HG03175 (cell line): Measurements from ENCODE around the gene CACNB4.
A peak's percentile ranks its signal among the peaks of the same experiment; 100 is the strongest.
"Not testable (repeated sequence)": the region's sequence is repeated elsewhere in the genome, so short reads cannot be mapped to it uniquely, and the experiment has no call there.

Source experiments
- ATAC-seq: cut with Tn5 transposase; IDR thresholded peaks from one replicate; pipeline ENCODE4 v1.9.1; 2021; ENCODE audit warnings: mild to moderate bottlenecking, moderate library complexity; ENCODE audit not compliant: unreplicated experiment

Gene CACNB4

DNA sequence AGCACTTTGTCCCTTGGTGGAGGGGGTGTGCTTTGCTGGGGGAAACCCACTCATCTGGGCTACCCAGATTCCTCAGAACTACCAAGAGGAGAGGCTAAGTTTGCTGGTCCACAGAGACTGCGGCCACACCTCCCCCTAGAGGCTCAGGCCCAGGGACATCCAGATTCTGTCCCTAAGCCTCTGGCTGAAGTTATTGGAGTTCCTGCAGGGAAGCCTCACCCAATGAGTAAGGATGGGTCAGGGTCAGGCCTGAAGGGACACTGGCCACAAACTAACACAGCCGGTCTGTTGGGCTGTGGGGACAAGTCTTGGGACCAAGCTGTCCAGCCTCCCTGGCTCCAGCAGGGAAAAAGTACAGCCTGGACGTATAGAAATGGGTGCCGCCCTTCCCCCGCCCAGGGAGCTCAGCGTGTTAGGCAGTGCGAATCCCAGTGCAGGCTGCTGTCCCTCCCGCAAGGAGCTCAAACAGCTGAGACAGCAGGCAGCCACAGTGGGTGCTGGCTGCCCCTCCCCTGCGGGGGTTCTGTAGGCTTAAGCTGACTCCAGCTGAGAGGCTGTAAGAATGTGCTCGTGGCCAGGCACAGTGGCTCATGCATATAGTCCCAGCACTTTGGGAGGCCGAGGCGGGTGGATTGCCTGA lies 183.7 kb downstream of the CACNB4 start:
- ATAC-seq, result no peak

DNA sequence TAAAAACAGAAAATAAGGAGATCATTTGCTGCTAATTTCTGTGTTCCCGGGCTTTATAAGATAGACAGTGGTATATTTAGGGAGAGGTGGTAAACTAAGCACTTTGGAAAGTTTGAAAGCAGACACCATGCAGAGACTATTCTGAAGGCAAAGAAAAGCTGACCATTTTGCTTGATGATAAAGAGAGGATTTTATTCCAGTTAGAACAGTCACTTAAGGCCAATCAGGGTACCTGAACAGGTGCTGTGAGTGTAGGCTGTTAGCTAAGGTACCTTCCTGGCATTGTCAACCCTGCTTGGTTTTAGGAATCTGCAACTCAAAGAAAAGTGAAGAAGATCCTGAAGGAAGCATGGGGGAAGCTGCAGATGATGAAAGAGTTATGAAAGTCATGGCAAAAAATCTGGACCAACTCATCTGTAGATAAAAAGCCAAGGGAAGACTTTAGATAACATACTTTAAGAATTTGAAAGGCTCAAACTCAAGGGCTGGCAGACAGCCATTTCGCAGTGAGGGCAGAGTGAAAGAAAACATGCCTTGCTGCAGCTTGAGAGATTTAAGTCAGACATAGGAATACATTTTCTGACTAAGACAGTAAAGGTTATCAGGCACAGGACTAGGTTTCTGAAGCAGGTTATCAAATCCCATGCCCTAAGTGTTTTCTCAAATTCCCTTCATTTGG lies 190.5 kb downstream of the CACNB4 start:
- no peak for ATAC-seq

DNA sequence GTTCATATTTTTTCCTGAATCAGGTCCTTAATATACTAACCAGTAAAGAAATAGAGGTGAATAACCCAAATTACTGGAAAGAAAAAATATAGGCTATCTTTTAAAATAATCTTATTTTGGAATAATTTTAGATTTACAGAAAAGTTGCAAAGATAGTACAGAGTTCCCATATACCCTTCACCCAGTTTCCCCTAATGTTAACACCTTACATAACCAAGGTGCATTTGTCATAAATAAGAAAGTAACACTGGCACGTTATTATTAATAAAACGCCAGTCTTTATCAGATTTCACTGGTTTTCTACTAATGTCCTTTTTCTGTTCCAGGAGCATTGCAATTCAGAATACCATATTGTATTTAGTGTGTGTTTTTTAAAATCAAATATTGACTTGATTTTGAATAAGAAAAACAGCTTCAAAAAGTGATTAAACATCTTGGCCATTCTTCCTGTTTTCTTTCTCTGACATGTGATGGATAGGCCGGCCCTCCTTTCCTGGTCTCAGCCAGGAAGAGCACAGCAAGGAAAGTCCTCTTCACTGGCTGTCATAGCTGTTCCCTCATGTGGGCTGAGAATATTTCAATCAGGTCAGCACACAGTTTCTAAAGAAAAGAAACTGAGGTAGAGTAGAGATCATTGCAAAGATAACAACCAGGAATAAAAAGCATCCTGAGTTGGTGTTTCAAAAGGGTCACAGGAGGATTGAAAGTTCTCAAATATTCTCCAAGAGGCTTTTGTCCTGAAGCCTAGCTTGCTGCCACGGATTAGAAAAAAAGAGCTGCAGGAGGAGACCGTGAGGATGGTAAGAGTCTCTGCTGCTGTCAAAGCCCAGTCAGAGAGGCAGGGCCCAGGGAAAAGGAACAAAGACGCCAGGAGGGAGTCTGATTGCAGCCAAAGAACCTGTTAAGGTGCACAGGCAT lies 191.3 kb downstream of the CACNB4 start:
- no peak for ATAC-seq

DNA sequence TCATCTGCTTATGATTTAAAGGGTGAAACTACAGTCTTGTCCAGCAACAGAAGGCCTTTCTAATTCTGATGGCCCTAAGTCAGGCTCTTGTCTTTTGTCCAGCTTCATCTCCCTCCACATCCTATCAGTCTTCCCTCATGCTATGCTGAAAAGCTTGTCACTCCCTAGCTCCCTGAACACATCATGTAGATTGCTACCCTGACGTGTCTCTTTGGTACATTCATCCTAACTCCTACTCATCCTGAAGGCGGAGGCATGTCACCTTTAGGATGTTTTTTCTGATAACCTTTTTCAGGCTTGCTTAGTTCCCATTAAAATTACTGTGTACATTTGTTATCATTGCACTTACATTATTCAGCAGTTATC lies 192.2 kb downstream of the CACNB4 start:
- peak; percentile 12 for ATAC-seq

DNA sequence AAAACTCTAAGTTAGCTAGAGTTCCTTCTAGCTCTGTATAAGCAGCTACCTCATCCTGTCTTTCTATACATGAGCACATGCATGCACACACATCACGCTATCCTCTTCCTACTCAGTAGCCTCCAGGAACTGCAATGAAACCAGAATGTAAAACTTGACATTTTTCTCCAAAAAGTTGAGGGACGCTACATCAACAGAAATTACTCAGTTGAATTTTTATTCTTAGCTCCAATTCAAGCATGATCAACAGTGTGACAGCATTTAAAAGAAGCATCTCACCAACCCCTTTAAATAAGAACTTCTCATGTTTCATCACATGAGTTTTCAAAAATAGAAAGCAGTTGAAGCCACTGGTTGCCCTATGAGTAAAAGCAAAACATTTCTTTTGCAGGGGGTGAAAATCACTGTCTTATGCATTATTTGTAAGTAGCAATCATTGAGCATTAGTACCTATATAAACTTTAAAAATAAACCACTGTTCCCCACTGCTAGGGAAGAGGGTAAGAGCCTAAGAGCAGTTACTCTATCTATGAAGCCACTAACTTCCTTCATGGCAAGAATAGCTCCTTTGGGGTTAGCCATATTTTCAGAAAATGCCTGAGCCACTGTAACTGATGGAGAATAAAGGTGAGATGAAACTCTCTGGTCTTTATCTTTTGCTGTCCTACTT lies 192.7 kb downstream of the CACNB4 start:
- peak; percentile 70 for ATAC-seq

DNA sequence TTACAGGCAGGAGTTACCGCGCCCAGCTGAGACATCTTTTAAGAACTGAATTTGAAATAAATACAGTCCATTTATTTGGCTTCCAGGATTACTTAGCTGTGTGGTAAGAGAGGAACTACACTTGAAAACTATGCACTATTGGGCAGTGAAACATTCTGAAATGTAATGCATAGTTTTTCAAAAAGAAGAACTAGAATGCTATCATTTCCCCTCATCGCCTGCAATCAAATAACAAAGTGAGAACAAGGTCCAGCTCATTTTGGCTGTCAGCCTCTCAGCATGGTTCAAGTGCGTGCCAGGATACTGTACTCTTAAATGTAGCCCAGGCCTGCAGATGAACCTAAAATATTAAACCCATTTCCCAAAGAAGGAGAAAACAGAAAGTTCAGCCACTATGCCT lies 194.0 kb downstream of the CACNB4 start:
- ATAC-seq, result no peak

DNA sequence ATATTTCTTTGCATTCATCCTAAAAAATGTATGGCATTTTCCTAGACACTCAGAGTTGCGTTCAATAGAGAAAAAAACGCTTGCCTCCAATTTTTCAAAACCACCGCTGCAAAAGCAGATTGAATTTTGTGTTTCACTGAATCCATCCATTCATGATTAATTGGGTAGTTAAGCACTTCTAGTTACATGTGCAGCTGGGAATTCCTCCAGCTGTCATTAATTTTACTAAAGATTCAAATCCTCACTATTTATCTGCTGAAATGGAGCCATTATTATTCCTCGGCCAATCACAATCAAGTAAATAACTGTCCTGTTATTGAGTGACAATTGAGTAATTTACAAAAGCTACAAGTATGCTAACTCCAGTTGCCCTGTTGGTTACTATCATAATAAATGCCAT lies 194.8 kb downstream of the CACNB4 start:
- no peak for ATAC-seq

DNA sequence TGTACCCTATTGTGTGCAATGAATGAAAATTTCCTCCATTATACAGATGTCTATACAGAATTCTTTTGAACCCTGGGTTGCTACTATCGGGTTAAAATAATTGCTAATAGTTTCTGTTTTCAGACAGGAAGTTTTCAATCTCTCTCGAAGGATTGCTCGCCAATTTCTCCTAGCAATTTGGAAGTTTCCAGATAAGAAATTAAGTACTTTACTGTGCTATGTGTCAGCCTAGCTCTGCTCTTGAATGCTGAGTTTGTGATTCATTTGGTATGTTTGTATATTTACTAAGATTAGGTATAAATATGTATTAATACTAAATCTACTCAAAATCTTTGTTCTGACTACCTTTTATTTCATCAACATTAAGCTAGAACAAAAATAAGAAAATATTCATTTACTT lies 196.0 kb downstream of the CACNB4 start:
- no peak for ATAC-seq

DNA sequence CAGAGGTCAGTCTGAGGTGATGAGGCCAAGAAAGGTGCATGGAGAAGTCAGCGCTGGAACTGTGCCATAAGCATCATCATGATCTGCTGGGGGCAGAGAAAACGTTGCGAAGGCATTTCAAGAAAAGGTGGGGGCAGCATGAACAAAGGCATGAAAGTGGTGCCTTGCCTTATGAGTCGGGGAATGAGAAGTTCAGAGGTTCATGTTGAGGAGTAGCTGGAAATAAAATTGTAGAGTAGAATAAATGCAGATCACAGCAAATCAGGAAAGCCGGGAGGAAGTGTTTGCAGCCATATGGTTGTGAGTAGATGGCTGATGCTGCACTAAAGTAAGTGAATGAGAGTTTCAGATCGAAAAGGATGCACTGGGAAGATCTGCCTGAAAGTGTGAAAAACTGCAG lies 198.5 kb downstream of the CACNB4 start:
- no peak for ATAC-seq

DNA sequence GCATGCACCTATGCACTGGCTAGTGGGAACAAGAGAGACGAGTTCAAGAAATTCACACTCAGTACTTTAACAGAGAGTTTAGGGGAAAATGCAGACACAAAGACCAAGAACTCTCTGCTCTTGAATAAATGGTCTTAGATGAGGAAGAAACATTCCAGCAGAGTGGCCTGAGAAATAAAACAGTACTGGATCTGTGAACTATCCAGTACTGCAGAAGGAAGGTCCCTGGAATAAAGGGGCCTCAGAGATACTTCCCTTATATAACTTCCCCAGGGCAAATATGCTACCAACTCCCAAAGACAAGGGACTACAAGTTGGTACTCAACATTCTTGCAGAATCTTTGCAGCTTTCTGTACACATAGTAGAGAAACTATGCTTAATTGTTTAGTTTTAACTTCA lies 199.7 kb downstream of the CACNB4 start:
- no peak for ATAC-seq

DNA sequence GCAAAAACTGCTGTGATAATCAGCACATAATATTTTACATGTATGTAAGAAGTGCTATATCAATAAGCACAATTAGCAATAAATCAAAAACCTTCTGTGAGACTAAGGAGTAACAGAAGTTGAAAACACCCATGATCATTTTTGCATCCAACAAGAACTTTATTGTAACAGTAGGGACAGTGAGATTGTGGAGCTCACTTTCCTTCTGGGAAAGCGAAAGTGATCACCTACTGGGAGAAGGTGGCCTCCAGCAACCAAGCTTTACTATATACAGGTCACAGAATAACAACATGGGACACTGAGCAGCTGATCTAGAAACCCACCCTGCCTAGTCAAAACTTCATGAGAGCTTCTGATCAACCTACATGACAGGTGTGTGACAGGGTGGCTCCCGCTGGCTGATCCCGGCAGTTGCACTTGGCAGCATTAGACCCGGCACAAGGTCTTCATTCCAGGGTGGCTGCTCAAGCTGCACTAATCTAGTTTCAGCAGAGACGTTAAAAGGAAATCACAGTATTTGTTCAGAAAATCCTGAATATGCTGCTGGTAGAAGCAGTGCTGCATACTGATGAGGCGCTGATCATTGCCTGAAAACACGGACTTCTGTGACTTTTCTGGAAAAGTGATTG lies 207.2 kb downstream of the CACNB4 start:
- ATAC-seq, result no peak

DNA sequence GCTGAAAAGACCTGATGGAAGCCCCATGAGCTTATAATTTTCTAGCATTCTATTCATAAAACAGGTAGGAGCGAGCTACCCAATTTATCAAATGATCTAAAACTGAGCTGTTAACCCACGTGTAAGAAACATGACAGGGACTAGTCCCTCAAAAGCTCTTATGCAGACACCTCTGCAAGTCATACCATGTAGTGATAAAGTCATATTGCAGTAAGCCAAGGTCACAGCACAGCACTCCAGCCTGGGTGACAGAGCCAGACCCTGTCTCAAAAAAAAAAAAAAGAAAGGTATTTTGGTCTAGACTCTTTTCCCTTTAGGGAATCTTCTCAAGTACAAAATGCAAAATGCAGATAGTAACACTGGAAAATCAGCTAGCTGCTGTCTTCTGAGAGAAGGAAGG lies 211.7 kb downstream of the CACNB4 start:
- ATAC-seq, result no peak

DNA sequence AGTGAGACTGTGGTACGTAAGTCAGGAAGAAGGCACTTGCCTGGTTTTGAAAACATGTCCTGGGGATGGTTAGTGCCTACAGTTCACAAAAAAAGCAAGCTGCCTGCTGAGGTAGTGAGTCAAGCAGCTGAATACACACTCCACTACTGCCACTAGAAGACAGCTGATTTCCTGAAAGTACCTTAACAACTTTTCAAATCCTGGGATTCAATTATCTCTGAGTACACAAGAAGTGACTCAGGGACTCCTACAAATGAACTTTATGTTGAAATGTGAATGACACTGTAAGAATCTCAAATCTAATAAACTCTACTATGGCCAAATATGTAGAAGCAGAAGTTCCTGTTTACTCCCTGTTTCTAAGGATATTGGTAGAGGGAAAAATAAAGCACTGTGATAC lies 212.6 kb downstream of the CACNB4 start:
- ATAC-seq, result no peak

DNA sequence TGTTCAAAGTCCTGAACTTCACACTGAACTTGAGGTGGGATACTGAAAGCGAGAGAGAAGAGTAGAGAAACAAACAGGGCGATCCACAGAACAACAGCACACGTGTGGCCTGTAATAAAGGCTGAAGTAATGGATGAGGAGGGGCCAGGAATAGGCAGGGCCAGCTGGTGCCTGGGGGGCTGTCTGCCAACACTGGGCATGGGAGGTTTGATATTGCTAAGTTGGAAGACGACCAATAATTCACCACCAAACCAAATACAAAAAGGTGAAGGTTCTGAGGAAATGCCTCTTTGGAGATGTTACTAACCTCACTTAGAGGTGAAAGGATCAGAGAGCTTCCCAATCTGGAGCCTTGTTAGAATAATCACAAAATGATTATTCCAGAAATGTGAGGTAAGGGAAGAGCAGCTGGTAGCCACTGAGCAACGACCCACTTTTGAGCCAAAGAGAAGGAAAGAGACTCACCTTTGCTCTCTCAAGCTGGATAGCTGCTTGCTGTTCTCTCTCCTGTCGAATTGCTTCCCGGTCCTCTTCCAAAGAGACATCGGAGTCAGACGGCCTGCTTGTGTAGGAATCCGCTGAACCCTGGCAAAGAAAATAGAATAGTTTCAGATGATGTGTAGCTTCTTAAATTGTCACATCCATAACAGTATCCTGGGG lies 215.9 kb downstream of the CACNB4 start:
- no peak for ATAC-seq

DNA sequence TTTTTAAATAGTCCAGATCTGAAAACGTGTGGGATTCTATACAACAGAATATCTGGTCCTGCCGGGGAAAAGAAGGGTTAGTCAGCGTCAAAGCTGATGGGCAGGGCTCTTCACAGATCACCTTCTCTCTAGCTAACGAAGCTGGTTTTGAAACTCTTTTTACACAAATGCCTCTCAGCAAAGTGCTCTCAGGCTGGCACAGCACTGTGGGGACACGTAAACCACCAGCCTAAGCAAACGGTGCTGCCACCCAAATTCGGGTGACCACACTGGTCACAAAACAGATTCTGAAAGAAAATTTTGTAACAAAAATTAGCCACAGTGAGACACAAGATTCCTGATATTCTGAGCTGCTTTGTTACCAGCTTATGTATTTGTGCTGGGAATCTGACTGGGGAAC lies 217.5 kb downstream of the CACNB4 start:
- no peak for ATAC-seq

DNA sequence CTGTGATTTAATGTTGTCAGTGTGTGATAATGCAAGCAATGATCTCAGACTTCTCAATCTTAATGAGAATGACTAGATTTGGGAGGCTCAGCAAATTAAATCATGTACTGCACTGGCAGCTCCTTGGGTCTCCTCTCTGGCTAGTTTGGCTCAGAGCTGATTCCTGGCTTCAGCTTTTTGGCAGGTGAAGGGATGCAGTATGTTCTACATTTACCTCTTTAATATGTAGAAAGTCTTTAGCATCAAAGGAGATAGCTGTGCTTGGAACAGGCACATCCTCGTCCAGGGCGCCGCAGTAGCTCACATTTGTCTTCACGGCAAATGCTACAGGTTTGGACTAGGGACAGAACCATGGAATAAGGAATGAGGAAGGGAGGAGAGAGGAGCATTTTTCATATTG lies 218.3 kb downstream of the CACNB4 start:
- ATAC-seq, result no peak

DNA sequence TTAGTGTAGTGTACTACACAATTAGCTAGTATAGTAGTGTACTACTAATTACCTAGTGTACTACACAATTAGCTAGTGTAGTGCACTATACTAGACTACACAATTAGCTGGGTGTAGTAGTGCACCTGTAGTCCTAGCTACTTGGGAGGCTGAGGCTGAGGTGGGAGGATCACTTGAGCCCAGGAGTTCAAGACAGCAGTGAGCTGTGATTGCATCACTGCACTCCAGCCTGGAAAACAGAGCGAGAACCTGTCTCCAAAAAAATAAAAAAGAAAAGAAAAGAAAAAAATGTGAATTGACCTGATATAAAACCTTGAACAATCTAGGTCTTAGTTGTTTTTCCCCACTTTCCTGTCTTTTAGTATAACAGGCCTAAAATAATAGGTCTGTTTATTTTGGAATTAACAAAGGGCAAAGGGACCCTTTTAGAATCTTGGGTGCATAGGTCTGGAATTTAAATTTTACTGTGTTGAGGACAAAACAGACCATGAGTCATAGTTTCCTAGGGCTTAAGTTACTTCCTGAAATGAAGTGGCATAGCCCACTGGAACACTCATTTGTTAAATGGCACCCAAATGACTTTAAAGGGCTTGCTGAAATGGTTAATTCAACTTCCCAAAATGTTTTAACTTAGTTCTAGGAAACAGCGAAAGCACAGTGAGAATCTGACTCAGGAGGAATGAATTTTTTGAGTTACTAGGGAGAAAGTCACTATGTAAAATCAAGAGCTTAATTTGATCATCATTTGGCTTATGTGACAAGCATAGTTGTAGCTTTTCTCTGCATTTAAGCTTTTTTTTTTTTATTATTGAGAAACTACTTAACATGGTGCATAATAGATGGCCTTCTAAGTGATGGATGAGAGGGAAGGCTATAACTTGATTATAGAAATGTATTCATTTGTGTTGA lies 219.9 kb downstream of the CACNB4 start:
- ATAC-seq, result no peak

DNA sequence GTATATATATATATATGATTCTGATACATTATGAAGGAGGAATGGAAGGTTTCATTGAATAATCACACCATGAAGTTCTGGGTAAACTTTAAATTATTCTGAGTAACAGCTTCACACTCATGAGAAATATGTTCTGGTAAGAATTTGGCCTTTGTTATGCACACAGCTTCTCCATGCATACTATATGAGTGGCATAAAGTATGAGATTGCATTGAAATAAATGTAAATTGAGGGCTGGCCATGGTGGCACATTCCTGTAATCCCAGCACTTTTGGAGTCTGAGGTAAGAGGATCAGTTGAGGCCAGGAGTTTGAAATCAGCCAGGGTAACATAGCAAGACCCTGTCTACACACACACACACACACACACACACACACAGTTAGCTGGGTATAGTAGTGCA lies 220.6 kb downstream of the CACNB4 start:
- ATAC-seq, result no peak

DNA sequence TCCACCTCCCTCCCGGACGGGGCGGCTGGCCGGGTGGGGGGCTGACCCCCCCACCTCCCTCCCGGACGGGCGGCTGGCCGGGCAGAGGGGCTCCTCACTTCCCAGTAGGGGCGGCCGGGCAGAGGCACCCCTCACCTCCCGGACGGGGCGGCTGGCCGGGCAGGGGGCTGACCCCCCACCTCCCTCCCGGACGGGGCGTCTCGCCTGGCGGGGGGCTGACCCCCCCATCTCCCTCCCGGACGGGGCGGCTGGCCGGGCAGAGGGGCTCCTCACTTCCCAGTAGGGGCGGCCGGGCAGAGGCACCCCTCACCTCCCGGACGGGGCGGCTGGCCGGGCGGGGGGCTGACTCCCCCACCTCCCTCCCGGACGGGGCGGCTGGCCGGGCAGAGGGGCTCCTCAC lies 223.2 kb downstream of the CACNB4 start:
- ATAC-seq, result not testable (repeated sequence)
